ENCODE data around the gene CYB561. TPM values are rescaled to one million over a fixed set of nuclear protein-coding genes. Genes with fewer than 3 reads are reported as not detected.

CYB561 gene
- total and polyA plus RNA-seq, 2 donors, result 13.5 to 17.9 TPM

DNA sequence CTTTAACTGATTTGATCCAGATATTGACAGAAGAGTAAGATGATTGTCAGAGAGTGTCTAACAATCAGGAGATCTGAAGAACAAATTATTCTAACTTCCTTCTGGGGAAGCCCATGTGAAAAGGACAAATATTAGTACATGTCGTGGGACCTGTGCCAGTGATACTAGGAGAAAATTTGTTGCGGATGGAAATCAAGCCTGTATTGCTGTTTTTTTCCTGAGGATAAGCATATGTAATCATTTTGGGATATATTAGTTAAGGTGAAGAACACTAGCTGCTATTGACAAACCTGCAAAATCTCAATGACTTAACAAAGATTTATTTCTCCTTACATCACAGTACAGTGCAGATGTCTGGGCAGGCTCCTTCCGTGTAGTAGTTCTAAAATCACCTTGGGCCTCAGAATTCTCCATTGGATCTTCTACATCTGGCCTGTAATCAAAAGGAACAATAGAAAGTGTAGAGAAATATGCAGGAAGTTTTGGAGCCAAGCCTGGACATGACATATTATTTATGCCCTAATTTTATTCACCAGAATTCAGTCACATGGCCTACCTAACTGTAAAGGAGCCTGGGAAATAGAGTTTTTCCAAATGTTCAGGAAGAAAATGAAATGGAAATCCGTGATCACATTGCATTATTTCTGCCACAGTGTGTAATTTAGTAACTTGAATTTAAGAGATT lies 58.3 kb downstream of the CYB561 start:
- H3K36me3 ChIP-seq (ENCODE audit: insufficient read depth), result peaks cover 4% of the 10 kb centered on the region
- DNase-seq (ENCODE audit: extremely low spot score), result no peak
- H3K27ac ChIP-seq (ENCODE audit: low read depth), result no peak overlapping the region
- no peak overlapping the region for H3K4me3 ChIP-seq (ENCODE audit: low read depth, low read length)
- H3K4me1 ChIP-seq (ENCODE audit: insufficient read depth), result no peaks in the 10 kb centered on the region
- 91% methylated on average over 4 of the region's 4 CpGs for WGBS

- Histone ChIP-seq H3K4me3 (ENCODE audit: low read depth, low read length) (no peak overlapping the region), H3K27ac (ENCODE audit: low read depth) (no peak overlapping the region)
These were observed 63.3 kb downstream of the CYB561 start for GRCh38 chr17:63382826-63383225.

More at GRCh38 chr17:63382826-63383225, 63.3 kb downstream of the CYB561 start:
- peaks cover 1% of the 10 kb centered on the region for H3K36me3 ChIP-seq (ENCODE audit: insufficient read depth)
- H3K4me1 ChIP-seq (ENCODE audit: insufficient read depth), result no peaks in the 10 kb centered on the region
- no peak for DNase-seq (ENCODE audit: extremely low spot score)

Small RNAs within 50 kb of the gene (small RNA-seq; reads per million reads assigned to genes)
- not detected for gene AC005828.6

Other genes with a start within 250 kb of the CYB561 start
- gene ACE, start 30.8 kb upstream of the CYB561 start, total RNA-seq, result 8.0 TPM
- 6.2 TPM for gene ACE, start 30.8 kb upstream of the CYB561 start, polyA plus RNA-seq
- gene KCNH6, start 77.1 kb upstream of the CYB561 start, total RNA-seq, result not detected
- not detected for gene KCNH6, start 77.1 kb upstream of the CYB561 start, polyA plus RNA-seq
- gene DCAF7, start 104.2 kb upstream of the CYB561 start, total RNA-seq, result 20.9 TPM
- 32.9 TPM for gene DCAF7, start 104.2 kb upstream of the CYB561 start, polyA plus RNA-seq
- 6.7 TPM for gene TACO1, start 154.6 kb upstream of the CYB561 start, total RNA-seq
- 18.0 TPM for gene TACO1, start 154.6 kb upstream of the CYB561 start, polyA plus RNA-seq
- gene MAP3K3, start 176.1 kb upstream of the CYB561 start, total RNA-seq, result 40.5 TPM
- gene MAP3K3, start 176.1 kb upstream of the CYB561 start, polyA plus RNA-seq, result 40.9 TPM